Activated CD4-positive, alpha-beta T cell treated with anti-CD3 and anti-CD28 coated beads, Interleukin-2, amount 50 U/mL, for 4 hours (primary cell): Measurements from ENCODE around the gene MGLL.
"Not testable (repeated sequence)": the region's sequence is repeated elsewhere in the genome, so short reads cannot be mapped to it uniquely, and the experiment has no call there.

ENCODE experiments used
- DNase-seq, 2 experiments: peaks; one replicate each; pipeline ENCODE4 v3.0.0-alpha.2; 2020

Gene MGLL

DNA sequence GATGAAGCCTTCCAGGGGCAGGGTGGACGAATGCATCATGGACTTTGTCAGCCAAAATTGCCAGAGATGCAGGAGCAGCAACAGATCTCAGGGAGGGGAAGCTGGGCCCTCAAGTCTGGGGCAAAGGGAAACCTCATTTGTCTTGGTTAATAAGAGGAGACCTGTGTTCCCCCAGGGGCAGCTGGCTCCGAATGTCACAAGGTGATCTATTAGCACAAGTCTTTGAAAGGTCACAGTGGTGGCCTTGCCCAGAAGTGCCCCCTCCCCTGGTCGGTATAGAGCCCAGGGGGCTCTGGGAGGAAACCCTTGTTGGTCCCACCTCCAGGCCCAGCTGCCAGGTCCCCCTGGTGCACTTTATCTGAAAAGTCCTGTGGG lies 103.4 kb downstream of the MGLL start:
- no peak for DNase-seq

- DNase-seq = no peak
These were observed 103.9 kb downstream of the MGLL start for GRCh38 chr3:127718245-127718915.

GRCh38 chr3:127717357-127718244 lies 104.7 kb downstream of the MGLL start:
- no peak for DNase-seq

DNA sequence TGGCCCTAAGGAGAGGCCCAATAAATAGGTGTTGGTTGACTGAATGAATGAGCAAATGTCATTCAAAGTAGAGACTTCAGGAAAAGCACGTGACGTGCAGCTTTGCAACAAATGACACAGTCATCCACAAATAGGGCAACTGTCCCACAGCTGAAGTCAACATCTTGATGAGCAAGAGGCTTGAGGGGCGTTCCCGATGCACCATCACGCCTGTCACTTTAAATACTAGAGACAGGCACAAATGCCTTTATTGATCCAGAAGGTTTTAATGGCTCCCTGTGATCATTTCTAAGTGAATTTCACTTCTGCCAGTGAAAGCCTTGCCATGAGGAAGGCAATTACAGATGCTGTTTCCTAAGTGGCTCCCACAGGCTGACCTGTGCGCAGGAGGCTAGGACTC lies 105.9 kb downstream of the MGLL start:
- DNase-seq = no peak

GRCh38 chr3:127715532-127715931 lies 106.8 kb downstream of the MGLL start:
- no peak for DNase-seq

DNA sequence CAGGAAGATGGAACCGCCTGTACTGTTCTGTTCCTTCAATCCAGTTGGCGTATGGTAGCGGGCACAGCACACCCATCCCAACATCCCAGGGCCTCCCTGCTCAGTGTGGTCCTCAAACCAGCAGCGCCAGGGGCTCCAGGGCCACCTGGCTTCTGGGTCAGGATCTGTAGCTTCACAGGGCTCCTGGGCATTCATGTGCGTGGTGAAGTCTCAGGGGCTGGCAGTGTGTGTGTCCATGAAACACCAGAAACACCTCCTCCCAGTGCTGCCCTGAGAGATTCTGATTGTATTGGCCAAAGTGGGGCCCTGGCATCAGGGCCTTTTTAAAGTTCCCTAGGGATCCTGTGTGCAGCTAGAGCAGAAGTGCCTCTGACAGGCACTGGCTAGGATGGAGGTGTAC lies 107.4 kb downstream of the MGLL start:
- no peak for DNase-seq

DNA sequence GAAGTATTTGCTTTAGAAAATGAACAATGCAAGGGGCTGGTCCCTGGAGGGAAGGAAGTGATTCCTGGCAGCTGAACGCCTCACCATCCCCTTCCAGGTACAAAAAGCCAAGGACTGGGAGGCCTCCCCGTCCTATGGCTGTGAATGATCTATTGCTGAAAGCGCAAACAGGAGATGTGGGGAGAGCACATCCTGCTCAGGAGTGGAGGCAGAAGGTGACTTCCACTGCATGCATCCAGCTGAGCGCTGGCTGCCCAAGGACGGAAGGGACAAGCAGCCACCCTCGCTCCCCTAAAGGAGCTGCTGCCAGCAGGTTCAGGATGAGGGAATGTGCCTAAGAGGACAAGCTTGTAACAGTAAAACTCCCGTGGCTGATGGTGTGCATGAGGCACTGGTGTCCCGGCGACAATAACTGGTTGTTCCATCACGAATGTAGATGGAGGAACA lies 108.2 kb downstream of the MGLL start:
- DNase-seq = no peak

DNA sequence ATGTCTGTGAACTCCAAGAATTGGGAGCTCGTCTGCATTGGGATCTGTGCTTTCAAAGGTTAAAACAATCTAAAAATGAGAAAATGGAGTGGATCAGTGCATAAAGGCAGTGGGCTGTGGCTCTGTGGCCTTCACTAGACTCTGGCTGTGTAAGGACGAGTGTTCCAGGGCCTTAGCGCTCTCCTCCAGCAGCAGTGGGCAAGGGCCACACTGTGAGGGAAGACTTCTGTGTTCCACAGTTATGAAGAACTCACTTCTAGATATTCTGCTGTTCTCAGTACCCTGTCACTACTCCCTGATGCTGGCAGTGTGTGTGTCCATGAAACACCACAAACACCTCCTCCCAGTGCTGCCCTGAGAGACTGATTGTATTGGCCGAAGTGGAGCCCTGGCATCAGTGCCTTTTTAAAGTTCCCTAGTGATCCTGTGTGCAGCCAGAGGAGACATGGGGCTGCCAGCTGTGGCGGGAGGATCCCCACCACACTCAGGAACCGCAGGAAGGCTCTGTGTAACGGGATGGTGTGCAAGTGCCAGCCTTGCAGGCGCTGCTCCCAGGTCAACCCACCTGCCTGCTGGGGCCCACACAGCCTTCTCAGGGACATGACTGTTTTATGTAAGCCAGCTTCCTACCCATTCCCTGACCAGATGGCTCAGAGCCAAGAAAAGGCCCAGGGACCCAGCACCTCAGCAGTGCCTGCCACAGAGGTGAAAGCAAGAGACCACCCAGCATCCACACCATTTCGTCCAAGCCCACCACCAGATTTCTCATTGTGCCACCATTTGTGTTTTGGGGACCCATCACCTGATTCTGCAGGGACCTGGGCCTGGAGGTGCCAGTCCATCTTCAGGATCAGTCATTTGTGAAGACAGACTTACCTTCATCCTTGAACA lies 109.2 kb downstream of the MGLL start:
- DNase-seq = no peak

DNA sequence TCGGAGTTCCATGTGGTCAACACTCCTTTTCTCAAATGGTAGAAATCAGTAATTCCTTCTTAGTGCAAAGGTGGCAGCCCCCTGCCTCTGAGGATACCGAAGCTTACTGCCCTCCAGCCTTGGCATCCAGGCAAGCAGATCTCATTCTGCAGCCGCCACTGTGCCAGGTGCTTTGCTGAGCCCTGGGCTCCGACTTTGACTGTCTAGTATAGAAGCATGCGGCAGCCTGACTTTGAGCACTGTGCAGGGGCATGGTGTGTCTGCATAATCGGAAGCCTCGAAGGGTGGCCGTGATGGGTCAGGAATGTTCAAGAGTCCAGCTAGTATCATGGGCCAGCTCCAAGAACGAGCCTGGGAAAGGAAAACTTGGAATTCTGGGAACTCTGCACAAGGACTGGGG lies 109.9 kb downstream of the MGLL start:
- no peak for DNase-seq

DNA sequence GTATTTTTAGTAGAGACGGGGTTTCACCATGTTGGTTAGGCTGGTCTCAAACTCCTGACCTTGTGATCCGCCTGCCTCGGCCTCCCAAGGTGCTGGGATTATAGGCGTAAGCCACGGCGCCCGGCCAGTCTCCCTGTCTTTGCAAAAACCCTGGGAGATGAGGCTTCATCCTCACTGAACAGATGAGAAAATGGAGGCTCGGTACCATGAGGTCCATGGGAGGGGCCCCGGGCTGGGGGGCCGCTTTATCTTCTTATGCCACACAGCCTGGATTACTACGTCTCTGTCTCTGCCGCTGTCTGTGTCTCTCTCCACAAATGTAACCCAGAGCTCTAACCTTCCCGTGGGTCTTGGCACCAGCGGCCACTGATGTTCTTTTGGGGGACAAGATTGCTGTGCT lies 110.4 kb downstream of the MGLL start:
- DNase-seq = no peak

DNA sequence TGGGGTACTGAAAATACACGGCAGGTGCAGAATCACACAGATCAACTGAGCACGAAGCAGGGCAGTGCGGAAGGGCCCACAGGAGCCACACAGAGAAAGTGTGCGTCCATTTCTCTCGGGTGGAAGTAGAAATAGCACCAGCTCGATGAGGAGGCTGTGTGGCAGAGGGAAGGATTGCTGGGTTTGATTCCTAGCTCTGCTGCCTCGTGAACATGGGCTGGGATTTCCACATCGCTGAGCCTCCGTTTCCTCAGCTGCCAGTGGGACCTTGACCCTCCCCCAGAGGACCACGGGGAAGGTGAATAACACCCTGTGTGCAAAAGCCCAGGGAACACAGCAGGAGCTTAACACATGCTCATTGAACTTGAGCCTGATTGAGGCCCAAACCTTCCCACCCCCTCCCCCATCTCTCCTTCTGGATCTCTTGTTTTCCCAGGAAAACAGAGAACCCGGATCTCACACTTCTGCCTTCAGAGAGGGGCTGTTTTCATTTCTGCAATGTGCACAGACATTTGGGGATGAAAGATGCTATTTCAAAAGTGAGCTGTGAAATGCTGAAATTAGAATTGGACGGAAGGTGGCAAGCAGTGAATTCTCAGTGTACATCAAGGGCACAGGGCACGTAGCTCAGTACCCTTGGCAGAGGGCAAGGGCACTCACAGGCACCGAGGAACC lies 111.2 kb downstream of the MGLL start:
- DNase-seq = no peak

GRCh38 chr3:127710155-127710941 lies 112.0 kb downstream of the MGLL start:
- DNase-seq = no peak

GRCh38 chr3:127709320-127710060 lies 112.8 kb downstream of the MGLL start:
- no peak for DNase-seq

DNA sequence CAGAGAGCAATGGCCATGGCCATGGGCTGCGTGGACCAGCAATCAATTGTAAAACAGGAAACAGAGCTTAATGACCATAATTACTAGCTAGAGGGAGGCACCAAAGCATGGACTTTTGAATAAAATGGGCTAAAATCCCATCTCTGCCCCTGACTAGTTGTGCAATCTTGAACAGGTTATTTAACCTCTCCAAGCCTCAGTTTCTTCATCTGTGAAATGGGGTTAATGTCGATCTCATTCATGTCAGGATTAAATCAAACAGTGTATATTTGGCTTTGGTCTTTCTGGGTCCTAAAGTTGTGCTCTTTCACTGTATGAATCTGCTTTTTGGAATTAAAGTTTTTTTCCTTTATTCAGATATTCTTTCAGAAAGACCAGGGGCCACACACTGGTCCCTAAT lies 113.5 kb downstream of the MGLL start:
- DNase-seq = no peak

DNA sequence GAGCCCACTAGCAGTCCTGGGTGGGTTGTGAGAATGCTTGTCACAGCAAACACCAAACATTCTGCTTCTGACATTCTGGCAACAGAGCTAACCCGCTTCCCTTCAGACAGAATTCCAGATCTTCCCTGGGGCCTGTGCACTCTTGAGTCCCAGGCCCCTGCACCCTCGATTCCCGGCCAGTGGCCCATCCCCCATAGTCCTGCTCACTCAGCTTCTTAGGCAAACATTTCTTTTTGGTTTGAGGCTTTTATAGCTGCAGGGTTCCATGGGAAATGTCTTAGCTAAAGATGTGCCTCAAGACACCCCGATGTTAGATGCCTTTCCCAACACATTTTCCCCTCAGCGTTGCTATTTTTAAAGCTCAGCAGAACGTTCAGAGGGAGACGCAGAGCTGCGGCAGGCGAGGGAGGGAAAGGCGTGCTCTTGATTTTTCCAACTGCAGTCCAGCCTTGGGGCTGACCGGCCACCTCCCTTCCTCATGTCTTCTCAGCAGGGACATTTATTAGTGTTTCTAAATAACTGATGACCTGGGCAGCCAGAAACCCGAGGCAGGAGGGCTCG lies 114.4 kb downstream of the MGLL start:
- no peak for DNase-seq

DNA sequence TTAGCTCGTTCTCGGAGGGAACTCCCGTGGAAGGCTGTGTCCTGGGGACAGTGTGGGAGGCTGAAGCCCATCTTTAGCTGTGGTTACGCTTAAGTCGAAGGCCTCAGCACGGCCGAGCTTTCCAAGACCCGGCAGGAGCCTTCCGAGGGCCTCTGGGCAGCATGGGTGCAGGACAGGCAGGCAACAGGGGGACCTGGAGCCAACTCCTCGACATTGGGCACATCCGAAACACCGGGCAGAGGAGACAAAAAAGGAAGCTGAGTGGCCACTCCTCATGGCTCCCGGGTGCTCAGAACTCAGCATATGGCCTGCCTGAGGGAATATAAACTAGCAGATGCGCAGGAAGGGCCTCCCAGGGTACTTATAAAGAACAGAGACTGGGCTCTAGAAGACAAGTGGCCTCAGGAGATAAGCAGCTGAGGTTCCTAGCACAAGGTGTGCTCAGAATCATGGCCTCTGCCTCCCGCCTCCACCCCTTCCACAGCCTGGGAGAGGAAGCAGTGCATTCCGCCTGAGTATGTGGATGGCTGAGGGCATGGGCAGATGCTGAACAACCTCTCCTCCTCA lies 115.4 kb downstream of the MGLL start:
- no peak for DNase-seq

DNA sequence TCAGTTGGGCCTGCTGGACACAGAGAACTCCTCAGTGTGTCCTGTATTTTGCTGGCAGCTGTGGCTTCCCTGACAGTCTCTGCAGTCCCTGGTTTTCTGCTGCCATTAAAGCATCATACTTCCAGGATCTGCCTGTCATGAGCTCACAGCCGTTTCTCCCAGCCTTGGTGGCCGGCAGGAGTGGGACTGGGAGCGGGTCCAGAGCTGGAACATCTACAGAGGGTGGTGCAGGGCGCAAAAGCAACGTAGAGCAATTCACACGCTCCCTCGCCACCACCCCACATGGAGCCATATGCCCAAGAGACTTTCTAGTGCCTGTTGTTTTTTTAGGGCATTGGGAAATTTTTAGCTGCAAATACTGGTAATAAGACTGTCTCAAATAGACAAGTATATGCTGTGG lies 116.0 kb downstream of the MGLL start:
- no peak for DNase-seq

GRCh38 chr3:127704840-127705239 lies 117.5 kb downstream of the MGLL start:
- DNase-seq = not testable (repeated sequence)

- DNase-seq = no peak
These were observed 120.2 kb downstream of the MGLL start for GRCh38 chr3:127702151-127702578.

DNA sequence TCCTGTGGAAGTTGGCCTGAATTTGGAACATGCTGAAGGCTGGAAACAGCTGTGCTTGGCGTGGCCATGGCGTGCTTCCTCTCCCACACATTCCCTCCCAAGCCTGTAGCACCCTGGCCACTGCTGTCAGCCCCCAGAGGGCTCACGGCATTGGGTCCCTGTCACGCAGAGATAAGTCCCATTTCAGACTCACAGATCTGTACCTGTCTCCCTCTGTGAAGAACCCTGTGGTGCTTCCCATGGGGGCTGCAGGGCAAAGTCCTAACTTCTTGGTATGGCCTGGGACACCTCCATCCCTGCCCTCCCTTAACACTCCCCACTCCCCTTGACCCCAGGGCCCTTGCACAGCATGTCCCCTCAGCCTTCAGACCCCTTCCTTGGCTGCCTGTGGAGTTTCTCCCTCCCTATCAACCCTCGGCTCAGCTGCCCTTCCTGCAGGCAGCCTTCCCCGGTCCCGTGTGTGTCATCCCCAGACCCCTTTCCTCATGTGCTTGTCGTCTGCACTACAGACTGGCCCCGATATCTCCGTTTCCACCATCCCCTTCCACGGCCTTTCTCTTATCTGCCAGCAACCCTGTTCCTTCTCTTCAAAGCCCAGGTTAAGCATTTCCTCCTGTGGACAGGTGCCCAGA lies 120.9 kb downstream of the MGLL start:
- no peak for DNase-seq
